GM10847 (cell line): ENCODE results near the gene IFT27.

ENCODE experiments used
- POLR2A ChIP-seq: IDR thresholded peaks from 2 replicates; pipeline ENCODE4 v1.6.1; 2011; ENCODE audit not compliant: insufficient read length; ENCODE audit errors: extremely low read depth

The IFT27 gene

GRCh38 chr22:36807627-36808026, 31.7 kb upstream of the IFT27 start:
- TF ChIP-seq POLR2A, result no peak

GRCh38 chr22:36806835-36807234, 30.9 kb upstream of the IFT27 start:
- no peak for TF ChIP-seq POLR2A

DNA sequence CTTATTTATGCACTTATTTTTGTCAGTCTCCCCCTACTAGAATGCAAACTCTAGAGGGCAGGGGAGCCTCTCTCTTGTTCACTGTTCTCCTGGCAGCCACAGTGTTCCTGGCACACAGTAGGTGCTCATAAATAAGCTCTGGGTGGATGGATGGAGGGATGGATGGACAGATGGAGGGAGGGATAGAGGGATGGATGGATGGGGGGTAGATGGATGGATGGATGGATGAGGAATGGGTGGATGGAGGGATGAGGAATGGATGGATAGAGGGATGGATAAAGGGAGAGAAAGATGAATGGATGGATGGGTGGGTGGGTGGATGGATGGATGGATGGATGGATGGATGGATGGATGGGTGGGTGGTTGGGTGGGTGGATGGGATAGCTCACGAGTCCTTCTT, 27.4 kb upstream of the IFT27 start:
- TF ChIP-seq POLR2A, result no peak

DNA sequence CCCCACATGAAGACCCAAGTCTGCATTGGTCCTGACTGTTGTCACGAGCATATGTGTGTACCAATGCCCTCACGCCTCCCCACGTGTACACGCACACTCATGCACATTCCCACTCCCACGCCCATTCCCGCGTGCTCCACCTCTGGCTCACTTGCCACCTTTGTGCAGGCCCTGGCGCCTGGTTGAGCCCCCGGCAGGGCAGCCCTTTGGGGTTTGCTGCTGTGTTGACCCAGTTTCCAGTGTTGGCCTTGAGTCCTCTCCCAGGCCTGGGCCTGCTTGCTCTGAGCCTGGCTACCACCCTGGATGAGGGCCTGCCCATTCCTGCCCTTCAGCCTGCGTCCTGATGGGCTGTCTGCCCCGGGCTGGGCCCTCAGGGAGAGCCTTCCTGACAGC, 22.8 kb upstream of the IFT27 start:
- no peak for TF ChIP-seq POLR2A

DNA sequence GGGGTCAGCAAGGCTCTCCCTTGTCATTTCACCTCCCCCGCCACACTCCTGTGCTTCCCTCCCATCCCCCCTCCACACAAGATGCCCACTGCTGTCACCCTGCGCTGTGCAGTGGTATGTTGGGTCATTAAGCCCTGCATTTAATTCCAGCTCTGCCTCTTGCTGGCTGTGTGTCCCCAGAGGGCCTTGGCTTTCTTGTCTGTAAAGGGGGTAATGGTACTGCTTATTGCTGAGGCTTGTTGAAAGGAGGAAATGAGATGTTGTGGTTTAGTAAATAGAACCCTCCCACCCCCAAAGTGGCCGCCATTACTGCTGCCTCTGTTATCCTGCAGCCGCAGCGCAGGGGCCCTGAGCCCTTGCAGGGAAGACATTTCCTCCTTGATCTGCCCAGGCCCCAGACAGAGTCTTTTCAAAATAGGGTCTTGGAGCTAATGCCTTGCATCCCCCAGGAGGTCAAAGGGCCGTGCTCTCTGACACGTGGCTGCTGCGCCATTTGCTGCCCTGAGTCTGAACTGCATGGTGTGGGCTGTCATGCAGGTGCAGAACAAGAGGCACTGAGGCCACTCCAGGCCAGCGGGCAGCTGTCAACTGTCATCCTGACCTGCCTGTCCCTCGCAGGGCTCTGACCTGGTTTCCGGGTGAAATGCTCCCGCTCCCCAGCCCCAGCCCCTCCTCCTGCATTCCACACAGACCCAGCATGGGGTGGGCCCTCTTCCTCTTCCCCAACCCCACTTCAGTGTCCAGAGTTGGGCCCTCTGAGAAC, 22.2 kb upstream of the IFT27 start:
- TF ChIP-seq POLR2A, result no peak

GRCh38 chr22:36797374-36797773, 21.5 kb upstream of the IFT27 start:
- TF ChIP-seq POLR2A, result no peak

- TF ChIP-seq POLR2A, result no peak
These were observed 20.7 kb upstream of the IFT27 start for GRCh38 chr22:36796552-36797175.

GRCh38 chr22:36795633-36796032, 19.7 kb upstream of the IFT27 start:
- no peak for TF ChIP-seq POLR2A

DNA sequence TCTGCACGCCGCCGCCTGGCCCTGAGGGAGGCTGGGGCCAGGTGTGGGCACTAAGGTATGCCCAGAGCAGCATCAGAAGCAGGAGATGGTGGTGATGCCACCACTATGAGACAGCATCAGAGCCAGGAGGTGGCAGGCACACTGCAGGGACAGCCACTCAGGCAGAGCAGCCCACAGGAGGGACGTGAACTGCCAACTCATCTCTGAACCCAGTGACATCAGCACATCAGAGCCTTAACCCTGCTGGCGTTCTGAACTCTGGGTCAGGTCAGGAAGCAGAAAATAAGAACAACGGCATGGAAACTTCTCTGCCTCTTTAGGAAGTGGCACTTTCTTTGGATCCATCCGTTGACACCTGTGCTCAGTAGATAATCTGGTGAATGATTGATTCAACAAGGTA, 14.7 kb upstream of the IFT27 start:
- no peak for TF ChIP-seq POLR2A

GRCh38 chr22:36787204-36787988, 11.5 kb upstream of the IFT27 start:
- no peak for TF ChIP-seq POLR2A

DNA sequence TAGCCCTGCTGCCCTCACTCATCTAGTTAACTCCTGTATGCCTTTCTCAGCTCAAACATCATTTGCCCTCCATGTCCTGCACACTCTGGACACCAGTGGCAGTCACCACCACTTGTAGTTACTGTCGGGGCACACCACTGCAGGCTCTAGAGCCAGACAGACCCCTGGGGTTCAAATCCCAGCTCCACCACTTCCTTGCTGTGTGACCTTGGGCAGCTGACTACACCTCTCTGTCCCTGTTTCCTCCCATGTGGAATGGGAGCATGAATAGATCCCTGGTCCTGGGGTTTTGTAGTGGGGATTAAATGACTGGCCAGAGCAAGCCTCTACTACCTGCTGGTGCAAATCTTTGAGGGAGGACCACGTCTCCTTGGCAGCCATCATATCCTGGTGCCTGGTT, 7.8 kb upstream of the IFT27 start:
- TF ChIP-seq POLR2A, result no peak

GRCh38 chr22:36781656-36782627, 6.0 kb upstream of the IFT27 start:
- TF ChIP-seq POLR2A, result no peak

DNA sequence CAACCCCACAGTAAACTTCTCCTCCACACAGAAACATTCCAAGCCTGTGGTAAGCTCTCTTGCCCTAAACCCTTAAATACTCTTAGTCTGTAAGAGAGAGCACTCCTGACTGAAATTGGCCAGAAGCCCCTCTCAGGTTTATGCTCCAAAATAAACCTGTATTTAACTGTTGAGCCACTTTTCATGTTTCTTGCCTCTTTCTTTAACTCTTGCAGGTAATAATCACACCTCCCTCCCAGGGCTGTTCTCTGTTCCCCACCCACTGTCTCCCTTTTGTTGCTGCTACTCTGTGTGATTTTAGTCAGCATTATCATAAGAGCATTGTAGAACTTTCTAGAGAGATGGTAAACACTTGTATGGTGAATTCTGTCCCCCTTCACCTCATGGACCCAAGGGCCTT, 2.1 kb upstream of the IFT27 start:
- TF ChIP-seq POLR2A, result no peak

- TF ChIP-seq POLR2A, result no peak
These were observed 803 bp upstream of the IFT27 start for GRCh38 chr22:36776722-36777121.

DNA sequence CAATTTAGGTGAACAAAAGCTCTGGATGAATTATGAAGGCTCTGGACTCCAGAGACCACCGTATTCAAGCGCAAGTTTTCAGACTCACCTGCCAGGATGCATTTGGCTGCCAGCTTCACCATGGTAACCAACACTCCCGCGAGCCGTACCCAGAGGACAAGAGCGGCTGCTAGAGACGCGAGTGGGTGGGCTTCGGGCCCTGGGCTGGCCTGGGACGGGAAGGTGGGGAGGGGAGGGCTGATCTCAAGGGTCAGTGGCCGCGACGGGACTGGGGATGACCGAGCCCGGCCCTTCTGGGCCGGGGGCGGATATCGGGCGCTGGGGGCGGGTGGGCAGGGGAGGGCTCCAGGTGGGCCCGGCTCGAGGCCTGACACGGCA, 344 bp downstream of the IFT27 start:
- no peak for TF ChIP-seq POLR2A
